ENCODE measurements around the gene CEACAM6. TPM values are rescaled to one million over a fixed set of nuclear protein-coding genes. Genes with fewer than 3 reads are reported as not detected.
"Not testable (repeated sequence)": the region's sequence is repeated elsewhere in the genome, so short reads cannot be mapped to it uniquely, and the experiment has no call there.

Gene CEACAM6
- not detected in 2 replicates for polyA plus RNA-seq (2011; rRNA removed)
- polyA minus RNA-seq (2011; rRNA and poly(A)+ RNA removed), result not detected in 2 replicates

- H3K27me3 ChIP-seq (ENCODE audit: control insufficient read depth, insufficient read depth, low read length), result peaks cover 6% of the 10 kb centered on the region
- CTCF ChIA-PET, result interaction anchor here (0.9 to 5.1 kb wide), 6 partner anchors 15 to 114 kb away, joined by 3 to 26 read pairs (median 4); no protein-coding TSS in a partner anchor
- no peak for TF ChIP-seq CTCF (IDR thresholded peaks at IDR 0.05; ENCODE audit: insufficient read depth, low read depth, low read length)
- H3K36me3 ChIP-seq (ENCODE audit: control insufficient read depth, insufficient read depth, low read length), result no peaks in the 10 kb centered on the region
- POLR2A ChIA-PET, result no interaction called here
- no peak within 1 kb of the TSS for H3K4me3 ChIP-seq (ENCODE audit: low read depth, low read length)
- DNase-seq (ENCODE audit: low read depth), result no peak
Measured at GRCh38 chr19:41755328-41755913, at the start of gene CEACAM6. TSS of gene CEACAM6 (plus strand) at chr19:41755530. CDS start at chr19:41755639, 109 bp downstream.

DNA sequence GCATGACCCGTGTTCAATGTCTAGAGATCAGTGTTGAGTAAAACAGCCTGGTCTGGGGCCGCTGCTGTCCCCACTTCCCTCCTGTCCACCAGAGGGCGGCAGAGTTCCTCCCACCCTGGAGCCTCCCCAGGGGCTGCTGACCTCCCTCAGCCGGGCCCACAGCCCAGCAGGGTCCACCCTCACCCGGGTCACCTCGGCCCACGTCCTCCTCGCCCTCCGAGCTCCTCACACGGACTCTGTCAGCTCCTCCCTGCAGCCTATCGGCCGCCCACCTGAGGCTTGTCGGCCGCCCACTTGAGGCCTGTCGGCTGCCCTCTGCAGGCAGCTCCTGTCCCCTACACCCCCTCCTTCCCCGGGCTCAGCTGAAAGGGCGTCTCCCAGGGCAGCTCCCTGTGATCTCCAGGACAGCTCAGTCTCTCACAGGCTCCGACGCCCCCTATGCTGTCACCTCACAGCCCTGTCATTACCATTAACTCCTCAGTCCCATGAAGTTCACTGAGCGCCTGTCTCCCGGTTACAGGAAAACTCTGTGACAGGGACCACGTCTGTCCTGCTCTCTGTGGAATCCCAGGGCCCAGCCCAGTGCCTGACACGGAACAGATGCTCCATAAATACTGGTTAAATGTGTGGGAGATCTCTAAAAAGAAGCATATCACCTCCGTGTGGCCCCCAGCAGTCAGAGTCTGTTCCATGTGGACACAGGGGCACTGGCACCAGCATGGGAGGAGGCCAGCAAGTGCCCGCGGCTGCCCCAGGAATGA lies 48.4 kb upstream of the CEACAM6 start:
- H3K27me3 ChIP-seq (ENCODE audit: control insufficient read depth, insufficient read depth, low read length), result no peaks in the 10 kb centered on the region
- POLR2A ChIA-PET, result no interaction called here
- no peak for DNase-seq (ENCODE audit: low read depth)
- TF ChIP-seq CTCF (IDR thresholded peaks at IDR 0.05; ENCODE audit: insufficient read depth, low read depth, low read length), result peak; percentile 57
- no peak overlapping the region for H3K4me3 ChIP-seq (ENCODE audit: low read depth, low read length)
- no peaks in the 10 kb centered on the region for H3K36me3 ChIP-seq (ENCODE audit: control insufficient read depth, insufficient read depth, low read length)
- CTCF ChIA-PET, result interaction anchor here (0.8 to 1.4 kb wide), 5 partner anchors 10 to 110 kb away, joined by 3 to 5 read pairs (median 3); partner anchors contain the start of gene CEACAM7

GRCh38 chr19:41707502-41707812 lies 47.9 kb upstream of the CEACAM6 start:
- POLR2A ChIA-PET, result no interaction called here
- CTCF ChIA-PET, result interaction anchor here (1.0 to 1.4 kb wide), 4 partner anchors 9 to 111 kb away, joined by 3 to 5 read pairs (median 3); partner anchors contain the start of gene CEACAM7
- no peak overlapping the region for H3K4me3 ChIP-seq (ENCODE audit: low read depth, low read length)
- no peaks in the 10 kb centered on the region for H3K27me3 ChIP-seq (ENCODE audit: control insufficient read depth, insufficient read depth, low read length)
- H3K36me3 ChIP-seq (ENCODE audit: control insufficient read depth, insufficient read depth, low read length), result no peaks in the 10 kb centered on the region
- TF ChIP-seq CTCF (IDR thresholded peaks at IDR 0.05; ENCODE audit: insufficient read depth, low read depth, low read length), result no peak
- no peak for DNase-seq (ENCODE audit: low read depth)

GRCh38 chr19:41707871-41708371 lies 47.4 kb upstream of the CEACAM6 start:
- no peak for TF ChIP-seq CTCF (IDR thresholded peaks at IDR 0.05; ENCODE audit: insufficient read depth, low read depth, low read length)
- CTCF ChIA-PET, result interaction anchor here (1.0 to 1.1 kb wide), 2 partner anchors 19 to 111 kb away, joined by 3 read pairs; partner anchors contain the start of gene CEACAM7
- no peaks in the 10 kb centered on the region for H3K27me3 ChIP-seq (ENCODE audit: control insufficient read depth, insufficient read depth, low read length)

GRCh38 chr19:41708481-41708880 lies 46.8 kb upstream of the CEACAM6 start, which contains the start of gene CEACAM5:
TSS of gene CEACAM5 (plus strand) at chr19:41708626. CDS start at chr19:41708732, 106 bp downstream.
- TF ChIP-seq CTCF (IDR thresholded peaks at IDR 0.05; ENCODE audit: insufficient read depth, low read depth, low read length), result no peak
- CTCF ChIA-PET, result no interaction called here
- Histone ChIP-seq H3K4me3 (ENCODE audit: low read depth, low read length) (no peak within 1 kb of the TSS), H3K36me3 (ENCODE audit: control insufficient read depth, insufficient read depth, low read length) (no peaks in the 10 kb centered on the region), H3K27me3 (ENCODE audit: control insufficient read depth, insufficient read depth, low read length) (no peaks in the 10 kb centered on the region)
- POLR2A ChIA-PET, result no interaction called here
- DNase-seq (ENCODE audit: low read depth), result no peak

More at GRCh38 chr19:41707871-41708371, 47.4 kb upstream of the CEACAM6 start:
- Histone ChIP-seq H3K4me3 (ENCODE audit: low read depth, low read length) (no peak overlapping the region), H3K36me3 (ENCODE audit: control insufficient read depth, insufficient read depth, low read length) (no peaks in the 10 kb centered on the region)
- POLR2A ChIA-PET, result no interaction called here
- no peak for DNase-seq (ENCODE audit: low read depth)

- H3K27me3 ChIP-seq (ENCODE audit: control insufficient read depth, insufficient read depth, low read length); DNase-seq (ENCODE audit: low read depth); H3K36me3 ChIP-seq (ENCODE audit: control insufficient read depth, insufficient read depth, low read length); CTCF ChIA-PET; POLR2A ChIA-PET; H3K4me3 ChIP-seq (ENCODE audit: low read depth, low read length): not testable (repeated sequence)
Measured at GRCh38 chr19:41709516-41709915, 45.8 kb upstream of the CEACAM6 start.
